Esophagus muscularis mucosa (tissue), 4 donors: ENCODE results near the gene C6orf52.

Experiments
- EP300 ChIP-seq: sonication (generic); formaldehyde crosslinking; IDR thresholded peaks from one replicate; pipeline ENCODE4 v1.6.1; 2017; ENCODE audit warnings: antibody characterized with exemption
- POLR2A ChIP-seq: fragments of 450-650 bp; IDR thresholded peaks from one replicate; pipeline ENCODE4 v1.6.1; 2017; ENCODE audit warnings: antibody characterized with exemption, moderate library complexity, mild to moderate bottlenecking, low read depth
- POLR2AphosphoS5 ChIP-seq, 2 donors: sonication (generic); formaldehyde crosslinking; IDR thresholded peaks; one replicate each; pipeline ENCODE4 v1.6.1; 2017; ENCODE audit warnings: antibody characterized with exemption in 2 of 2
- TF ChIP-seq, protein P1 (sequence below), 3 experiments: fragments of 200-600 bp in 2 of 3; fragments of 450-650 bp in 1 of 3; sonication (generic) in 2 of 3; IDR thresholded peaks; one replicate each; pipeline ENCODE4 v1.5.1; 2017 to 2019; ENCODE audit warnings: antibody characterized with exemption in 3 of 3, mild to moderate bottlenecking in 2 of 3, moderate library complexity in 1 of 3

DNA sequence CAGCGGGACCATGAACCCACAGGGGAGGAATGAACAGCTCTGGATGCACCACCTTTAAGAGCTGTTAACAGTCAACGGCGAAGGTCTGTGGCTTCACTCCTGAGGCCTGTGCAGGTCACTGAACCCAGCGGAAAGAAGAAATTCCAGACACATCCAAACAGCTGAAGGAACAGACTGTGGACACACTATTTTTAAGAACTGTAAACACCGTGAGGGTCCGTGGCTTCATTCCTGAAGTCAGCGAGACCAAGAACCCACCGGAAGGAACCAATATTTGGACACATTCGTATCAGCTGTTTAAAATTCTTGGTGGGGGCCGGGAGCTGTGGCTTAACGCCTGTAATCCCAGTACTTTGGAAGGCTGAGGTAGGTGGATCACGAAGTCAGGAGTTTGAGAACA lies 47.8 kb upstream of the C6orf52 start:
- TF ChIP-seq, protein P1, sequence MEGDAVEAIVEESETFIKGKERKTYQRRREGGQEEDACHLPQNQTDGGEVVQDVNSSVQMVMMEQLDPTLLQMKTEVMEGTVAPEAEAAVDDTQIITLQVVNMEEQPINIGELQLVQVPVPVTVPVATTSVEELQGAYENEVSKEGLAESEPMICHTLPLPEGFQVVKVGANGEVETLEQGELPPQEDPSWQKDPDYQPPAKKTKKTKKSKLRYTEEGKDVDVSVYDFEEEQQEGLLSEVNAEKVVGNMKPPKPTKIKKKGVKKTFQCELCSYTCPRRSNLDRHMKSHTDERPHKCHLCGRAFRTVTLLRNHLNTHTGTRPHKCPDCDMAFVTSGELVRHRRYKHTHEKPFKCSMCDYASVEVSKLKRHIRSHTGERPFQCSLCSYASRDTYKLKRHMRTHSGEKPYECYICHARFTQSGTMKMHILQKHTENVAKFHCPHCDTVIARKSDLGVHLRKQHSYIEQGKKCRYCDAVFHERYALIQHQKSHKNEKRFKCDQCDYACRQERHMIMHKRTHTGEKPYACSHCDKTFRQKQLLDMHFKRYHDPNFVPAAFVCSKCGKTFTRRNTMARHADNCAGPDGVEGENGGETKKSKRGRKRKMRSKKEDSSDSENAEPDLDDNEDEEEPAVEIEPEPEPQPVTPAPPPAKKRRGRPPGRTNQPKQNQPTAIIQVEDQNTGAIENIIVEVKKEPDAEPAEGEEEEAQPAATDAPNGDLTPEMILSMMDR (IDR thresholded peaks at IDR 0.05) = no peak
- TF ChIP-seq POLR2A = no peak
- TF ChIP-seq EP300 = no peak
- TF ChIP-seq POLR2AphosphoS5 (IDR thresholded peaks at IDR 0.05) = no peak
